Right lobe of liver (tissue), 4 donors: ENCODE data around the gene GJB5.

Experiments used
- POLR2A ChIP-seq: fragments of 450-650 bp; IDR thresholded peaks from one replicate; pipeline ENCODE4 v1.6.1; 2017; ENCODE audit warnings: antibody characterized with exemption, mild to moderate bottlenecking
- TF ChIP-seq, protein P1 (sequence below), 4 donors: fragments of 200-600 bp in 3 of 4; fragments of 450-650 bp in 1 of 4; IDR thresholded peaks; one replicate each; pipeline versions ENCODE4 v1.5.1 to v1.8.0; 2016 to 2022; ENCODE audit warnings: antibody characterized with exemption in 4 of 4, mild to moderate bottlenecking in 2 of 4
- donor health status: DM: no; HTN: no; CAD: no.
- donor health status: DM: no; HTN: no; CAD: no.
- donor health status: DM: no; HTN: yes; CAD: no.

- TF ChIP-seq, protein P1, sequence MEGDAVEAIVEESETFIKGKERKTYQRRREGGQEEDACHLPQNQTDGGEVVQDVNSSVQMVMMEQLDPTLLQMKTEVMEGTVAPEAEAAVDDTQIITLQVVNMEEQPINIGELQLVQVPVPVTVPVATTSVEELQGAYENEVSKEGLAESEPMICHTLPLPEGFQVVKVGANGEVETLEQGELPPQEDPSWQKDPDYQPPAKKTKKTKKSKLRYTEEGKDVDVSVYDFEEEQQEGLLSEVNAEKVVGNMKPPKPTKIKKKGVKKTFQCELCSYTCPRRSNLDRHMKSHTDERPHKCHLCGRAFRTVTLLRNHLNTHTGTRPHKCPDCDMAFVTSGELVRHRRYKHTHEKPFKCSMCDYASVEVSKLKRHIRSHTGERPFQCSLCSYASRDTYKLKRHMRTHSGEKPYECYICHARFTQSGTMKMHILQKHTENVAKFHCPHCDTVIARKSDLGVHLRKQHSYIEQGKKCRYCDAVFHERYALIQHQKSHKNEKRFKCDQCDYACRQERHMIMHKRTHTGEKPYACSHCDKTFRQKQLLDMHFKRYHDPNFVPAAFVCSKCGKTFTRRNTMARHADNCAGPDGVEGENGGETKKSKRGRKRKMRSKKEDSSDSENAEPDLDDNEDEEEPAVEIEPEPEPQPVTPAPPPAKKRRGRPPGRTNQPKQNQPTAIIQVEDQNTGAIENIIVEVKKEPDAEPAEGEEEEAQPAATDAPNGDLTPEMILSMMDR (IDR thresholded peaks at IDR 0.05), result no peak
- no peak for TF ChIP-seq POLR2A
Observed at GRCh38 chr1:34762474-34763141, 7.8 kb downstream of the GJB5 start.
